ENCODE measurements around the gene ISCA2. TPM values are rescaled to one million over a fixed set of nuclear protein-coding genes. Genes with fewer than 3 reads are reported as not detected.

ISCA2 gene
- total RNA-seq, 1 donor from 2014 or later = 26.0 TPM

DNA sequence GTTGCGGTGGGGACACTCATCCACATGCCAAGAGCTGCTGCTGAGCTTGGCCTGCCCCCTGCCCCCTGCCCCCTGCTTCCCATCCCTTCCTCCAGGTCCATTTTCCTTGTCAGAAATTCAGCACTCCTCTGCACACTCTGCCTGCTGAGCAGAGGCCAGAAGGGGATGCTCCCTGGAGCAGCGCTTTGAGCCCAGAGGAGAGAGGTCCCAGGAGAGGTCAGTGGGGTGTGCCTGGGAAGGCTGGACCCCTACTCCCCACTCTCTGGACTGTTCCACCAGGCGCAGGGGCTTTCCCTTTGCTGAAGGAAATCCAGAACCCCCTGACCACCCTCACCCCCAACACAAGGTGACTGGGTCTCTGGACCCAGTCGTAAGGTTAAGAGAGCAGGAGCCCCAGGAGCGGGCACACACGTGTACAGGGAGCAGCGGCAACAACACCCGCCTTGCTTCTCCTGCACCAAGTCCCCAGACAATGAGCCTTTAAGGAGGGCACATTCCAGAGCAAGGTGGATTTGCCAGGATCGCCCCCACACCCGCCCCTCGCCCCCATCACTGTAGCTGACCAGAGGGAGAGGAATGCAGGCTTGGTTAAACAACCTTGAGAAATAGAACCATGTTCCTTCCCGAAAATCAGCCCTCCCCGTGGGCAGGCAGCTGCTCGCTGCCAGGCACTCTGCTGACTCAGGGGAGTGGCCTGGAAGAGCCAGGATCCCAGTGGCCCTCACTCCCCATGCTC lies 30.7 kb downstream of the ISCA2 start:
- Histone ChIP-seq H3K9me3 (no peaks in the 10 kb centered on the region), H3K4me3 (no peak overlapping the region), H3K36me3 (peaks cover 0 to 7% of the 10 kb centered on the region in 2 donors), H3K27me3 (no peaks in the 10 kb centered on the region), H3K27ac (no peak overlapping the region), H3K4me1 (no peaks in the 10 kb centered on the region)
- TF ChIP-seq, protein P1, sequence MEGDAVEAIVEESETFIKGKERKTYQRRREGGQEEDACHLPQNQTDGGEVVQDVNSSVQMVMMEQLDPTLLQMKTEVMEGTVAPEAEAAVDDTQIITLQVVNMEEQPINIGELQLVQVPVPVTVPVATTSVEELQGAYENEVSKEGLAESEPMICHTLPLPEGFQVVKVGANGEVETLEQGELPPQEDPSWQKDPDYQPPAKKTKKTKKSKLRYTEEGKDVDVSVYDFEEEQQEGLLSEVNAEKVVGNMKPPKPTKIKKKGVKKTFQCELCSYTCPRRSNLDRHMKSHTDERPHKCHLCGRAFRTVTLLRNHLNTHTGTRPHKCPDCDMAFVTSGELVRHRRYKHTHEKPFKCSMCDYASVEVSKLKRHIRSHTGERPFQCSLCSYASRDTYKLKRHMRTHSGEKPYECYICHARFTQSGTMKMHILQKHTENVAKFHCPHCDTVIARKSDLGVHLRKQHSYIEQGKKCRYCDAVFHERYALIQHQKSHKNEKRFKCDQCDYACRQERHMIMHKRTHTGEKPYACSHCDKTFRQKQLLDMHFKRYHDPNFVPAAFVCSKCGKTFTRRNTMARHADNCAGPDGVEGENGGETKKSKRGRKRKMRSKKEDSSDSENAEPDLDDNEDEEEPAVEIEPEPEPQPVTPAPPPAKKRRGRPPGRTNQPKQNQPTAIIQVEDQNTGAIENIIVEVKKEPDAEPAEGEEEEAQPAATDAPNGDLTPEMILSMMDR (IDR thresholded peaks at IDR 0.05) = no peak
- no peak for TF ChIP-seq POLR2A (IDR thresholded peaks at IDR 0.05)
- TF ChIP-seq POLR2AphosphoS5 (IDR thresholded peaks at IDR 0.05; ENCODE audit: insufficient read depth in 1 of 2, low read depth in 1 of 2) = no peak
- DNase-seq (ENCODE audit: extremely low spot score in 2 of 2) = no peak
- intact Hi-C loops (cut with DNase I) = no loop called here

DNA sequence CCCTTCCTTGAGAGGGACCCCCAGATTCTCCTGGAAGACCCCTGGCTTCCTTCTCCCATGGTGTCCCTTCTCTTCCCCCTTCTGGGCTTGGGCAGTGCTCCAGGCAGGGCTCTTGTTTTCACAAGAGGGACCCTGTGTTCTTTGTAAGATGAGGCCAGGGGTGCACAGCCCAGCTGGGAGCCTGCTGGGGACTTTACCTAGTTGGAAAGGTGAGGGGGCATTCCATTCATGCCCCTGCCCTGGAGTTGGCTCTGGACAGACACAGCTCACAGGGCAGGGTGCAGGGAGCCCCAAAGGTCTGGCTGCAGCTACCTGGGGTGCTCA lies 31.2 kb downstream of the ISCA2 start:
- H3K4me1 ChIP-seq = no peaks in the 10 kb centered on the region
- no peak overlapping the region for H3K27ac ChIP-seq
- no peaks in the 10 kb centered on the region for H3K27me3 ChIP-seq
- TF ChIP-seq POLR2A (IDR thresholded peaks at IDR 0.05) (no peak), POLR2AphosphoS5 (IDR thresholded peaks at IDR 0.05; ENCODE audit: insufficient read depth in 1 of 2, low read depth in 1 of 2) (no peak)
- TF ChIP-seq, protein P1 (IDR thresholded peaks at IDR 0.05) = no peak
- H3K36me3 ChIP-seq = peaks cover 0 to 7% of the 10 kb centered on the region in 2 donors
- DNase-seq (ENCODE audit: extremely low spot score in 2 of 2) = no peak
- H3K9me3 ChIP-seq = no peaks in the 10 kb centered on the region
- intact Hi-C loops (cut with DNase I) = no loop called here
- no peak overlapping the region for H3K4me3 ChIP-seq

DNA sequence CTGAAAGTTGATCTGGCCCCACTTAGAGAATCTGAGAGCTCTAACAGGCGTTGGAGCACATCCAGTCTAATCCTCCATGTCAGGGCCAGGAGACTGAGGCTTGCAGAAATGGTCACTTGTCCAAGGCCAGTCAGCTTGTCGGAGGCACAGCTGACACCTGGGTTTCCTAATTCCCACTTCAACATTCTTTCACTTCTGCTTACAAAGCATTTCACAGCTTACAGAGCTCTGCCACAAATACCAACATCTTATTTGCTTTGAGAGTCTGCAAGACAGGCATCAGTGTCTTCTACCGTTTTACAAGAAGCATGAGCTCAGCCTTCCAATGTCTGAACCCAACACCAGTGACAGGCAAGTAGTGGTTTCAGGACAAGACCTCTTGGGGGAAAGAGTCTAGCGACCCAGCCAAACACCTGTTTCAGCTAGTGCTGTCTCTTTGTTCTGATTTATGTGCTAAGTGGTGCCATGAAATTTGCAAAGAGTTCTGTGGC lies 31.8 kb downstream of the ISCA2 start:
- DNase-seq (ENCODE audit: extremely low spot score in 2 of 2) = no peak
- no peak overlapping the region for H3K4me3 ChIP-seq
- H3K36me3 ChIP-seq = peaks cover 0 to 7% of the 10 kb centered on the region in 2 donors
- intact Hi-C loops (cut with DNase I) = no loop called here
- H3K4me1 ChIP-seq = no peaks in the 10 kb centered on the region
- H3K9me3 ChIP-seq = no peaks in the 10 kb centered on the region
- H3K27me3 ChIP-seq = no peaks in the 10 kb centered on the region
- no peak overlapping the region for H3K27ac ChIP-seq
- no peak for TF ChIP-seq POLR2A (IDR thresholded peaks at IDR 0.05)
- TF ChIP-seq, protein P1 (IDR thresholded peaks at IDR 0.05) = no peak
- TF ChIP-seq POLR2AphosphoS5 (IDR thresholded peaks at IDR 0.05; ENCODE audit: insufficient read depth in 1 of 2, low read depth in 1 of 2) = no peak

DNA sequence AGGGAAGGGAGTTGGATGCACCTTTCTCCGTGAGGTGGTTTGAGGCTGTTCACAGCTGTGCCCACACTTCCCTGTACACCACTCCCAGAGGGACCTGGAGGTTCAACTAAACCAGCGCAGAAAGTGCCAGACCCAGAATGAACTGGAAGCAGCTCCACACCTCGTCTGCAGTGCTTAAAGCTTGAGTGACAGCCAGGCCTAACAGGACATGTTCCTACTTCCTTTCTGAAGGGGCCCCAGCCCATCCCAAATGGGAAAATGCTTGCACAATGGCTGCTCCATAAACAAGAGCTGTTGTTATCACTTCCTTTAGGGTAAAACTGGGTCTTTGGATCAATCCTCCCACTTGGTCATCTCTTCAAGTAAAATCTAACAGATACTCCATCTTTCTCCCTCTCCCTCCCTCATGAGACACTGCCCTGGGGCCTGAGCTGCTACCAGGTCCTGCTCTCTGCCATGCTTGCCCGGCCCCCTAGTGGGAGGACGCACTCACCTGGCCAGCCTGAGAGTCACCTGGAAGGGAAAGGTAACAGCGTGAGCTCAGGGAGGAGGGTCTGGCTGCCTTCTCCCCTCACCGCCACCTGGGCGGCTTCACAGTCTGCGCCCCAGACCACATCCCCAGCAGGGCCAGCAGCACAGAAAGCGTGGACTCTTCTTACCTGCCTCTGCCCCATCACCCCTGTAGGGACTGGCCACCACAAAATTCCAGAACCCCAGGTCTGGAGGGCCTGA lies 33.5 kb downstream of the ISCA2 start:
- DNase-seq (ENCODE audit: extremely low spot score in 2 of 2) = no peak
- no peak for TF ChIP-seq POLR2A (IDR thresholded peaks at IDR 0.05)
- TF ChIP-seq, protein P1 (IDR thresholded peaks at IDR 0.05) = no peak
- intact Hi-C loops (cut with DNase I) = no loop called here
- peaks cover 10% of the 10 kb centered on the region for H3K4me1 ChIP-seq
- no peaks in the 10 kb centered on the region for H3K36me3 ChIP-seq
- H3K27ac ChIP-seq = no peak overlapping the region
- H3K9me3 ChIP-seq = no peaks in the 10 kb centered on the region
- H3K4me3 ChIP-seq = no peak overlapping the region
- no peaks in the 10 kb centered on the region for H3K27me3 ChIP-seq

Measured in vagina (tissue), 2 donors.